ENCODE data around the gene E2F4. TPM values are rescaled to one million over a fixed set of nuclear protein-coding genes. Genes with fewer than 3 reads are reported as not detected.

Gene E2F4
- polyA plus RNA-seq, 1 experiment: 83.2 TPM

DNA sequence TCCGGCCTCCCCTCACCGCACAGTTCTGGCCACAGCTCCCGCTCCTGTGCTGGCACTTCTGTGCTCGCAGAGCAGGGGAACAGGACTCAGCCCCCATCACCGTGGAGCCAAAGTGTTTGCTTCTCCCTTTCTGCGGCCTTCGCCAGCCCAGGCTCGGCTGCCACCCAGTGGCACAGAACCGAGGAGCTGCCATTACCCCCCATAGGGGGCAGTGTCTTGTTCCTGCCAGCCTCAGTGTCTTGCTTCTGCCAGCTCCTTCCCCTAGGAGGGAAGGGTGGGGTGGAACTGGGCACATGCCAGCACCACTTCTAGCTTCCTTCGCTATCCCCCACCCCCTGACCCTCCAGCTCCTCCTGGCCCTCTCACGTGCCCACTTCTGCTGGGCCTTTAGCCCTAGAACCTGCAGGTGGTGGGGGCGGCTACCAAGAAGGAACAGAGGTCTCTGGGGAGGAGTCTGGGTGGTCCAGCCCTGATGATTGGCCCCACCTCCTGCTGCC lies 6.3 kb downstream of the E2F4 start:
- Histone ChIP-seq H3K36me3 (ENCODE audit: control insufficient read depth, insufficient read depth, low read length) (peaks cover 40% of the 10 kb centered on the region), H3K4me3 (ENCODE audit: low read depth, low read length) (no peak overlapping the region), H3K27me3 (ENCODE audit: control insufficient read depth, insufficient read depth, low read length) (no peaks in the 10 kb centered on the region)
- no peak for DNase-seq (ENCODE audit: low read depth)
- POLR2A ChIA-PET: no interaction called here
- TF ChIP-seq, protein P1, sequence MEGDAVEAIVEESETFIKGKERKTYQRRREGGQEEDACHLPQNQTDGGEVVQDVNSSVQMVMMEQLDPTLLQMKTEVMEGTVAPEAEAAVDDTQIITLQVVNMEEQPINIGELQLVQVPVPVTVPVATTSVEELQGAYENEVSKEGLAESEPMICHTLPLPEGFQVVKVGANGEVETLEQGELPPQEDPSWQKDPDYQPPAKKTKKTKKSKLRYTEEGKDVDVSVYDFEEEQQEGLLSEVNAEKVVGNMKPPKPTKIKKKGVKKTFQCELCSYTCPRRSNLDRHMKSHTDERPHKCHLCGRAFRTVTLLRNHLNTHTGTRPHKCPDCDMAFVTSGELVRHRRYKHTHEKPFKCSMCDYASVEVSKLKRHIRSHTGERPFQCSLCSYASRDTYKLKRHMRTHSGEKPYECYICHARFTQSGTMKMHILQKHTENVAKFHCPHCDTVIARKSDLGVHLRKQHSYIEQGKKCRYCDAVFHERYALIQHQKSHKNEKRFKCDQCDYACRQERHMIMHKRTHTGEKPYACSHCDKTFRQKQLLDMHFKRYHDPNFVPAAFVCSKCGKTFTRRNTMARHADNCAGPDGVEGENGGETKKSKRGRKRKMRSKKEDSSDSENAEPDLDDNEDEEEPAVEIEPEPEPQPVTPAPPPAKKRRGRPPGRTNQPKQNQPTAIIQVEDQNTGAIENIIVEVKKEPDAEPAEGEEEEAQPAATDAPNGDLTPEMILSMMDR (IDR thresholded peaks at IDR 0.05; ENCODE audit: insufficient read depth, low read depth, low read length): peak; percentile 71
- CTCF ChIA-PET: interaction anchor here (0.8 to 2.9 kb wide), 14 partner anchors 10 to 244 kb away, joined by 3 to 10 read pairs (median 4); partner anchors contain the start of gene FHOD1

DNA sequence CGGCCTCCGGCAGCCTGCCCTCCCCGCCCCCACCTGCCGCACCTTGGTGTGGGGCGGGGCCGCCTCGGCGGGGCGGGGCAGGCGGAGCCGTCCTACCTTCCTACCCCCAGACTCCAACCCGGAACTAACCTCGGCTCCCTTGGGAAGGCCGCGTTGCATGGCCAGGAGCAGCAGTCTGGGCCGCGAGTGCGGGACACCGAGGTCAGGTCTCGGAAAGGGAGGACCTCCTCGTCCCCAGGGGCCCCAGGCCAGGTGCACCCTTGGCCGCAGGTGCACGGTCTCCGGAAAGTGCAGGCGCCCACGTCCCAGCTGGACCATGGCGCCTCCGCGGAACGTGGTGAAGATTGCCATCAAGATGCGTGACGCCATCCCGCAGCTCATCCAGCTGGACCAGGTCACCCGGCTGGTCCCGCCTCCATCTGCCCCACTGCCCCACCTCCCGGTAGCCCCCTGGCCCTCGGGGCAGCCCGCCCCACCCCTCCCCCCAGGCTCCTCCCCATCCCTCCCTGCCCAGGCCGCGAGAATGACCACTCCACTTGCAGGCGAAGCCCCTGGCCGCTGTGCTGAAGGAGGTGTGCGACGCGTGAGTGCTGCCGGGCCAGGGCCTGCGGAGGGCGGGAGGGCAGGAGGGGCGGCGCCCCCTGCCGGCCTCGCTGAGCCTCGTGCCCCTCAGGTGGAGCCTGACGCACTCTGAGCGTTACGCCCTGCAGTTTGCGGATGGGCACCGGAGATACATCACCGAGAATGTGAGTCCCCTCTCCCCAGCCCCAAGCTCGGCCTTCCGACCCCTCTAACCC lies 7.3 kb downstream of the E2F4 start, which contains the start of gene ELMO3:
Gene ELMO3 (plus strand): TSS at position 121 of the 797 bp plus-strand sequence. CDS start 196 bp downstream, at position 317.
- CTCF ChIA-PET: interaction anchor here (0.5 to 2.9 kb wide), 11 partner anchors 10 to 223 kb away, joined by 3 to 10 read pairs (median 3); no protein-coding TSS in a partner anchor
- Histone ChIP-seq H3K27me3 (ENCODE audit: control insufficient read depth, insufficient read depth, low read length) (no peaks in the 10 kb centered on the region), H3K4me3 (ENCODE audit: low read depth, low read length) (no peak within 1 kb of the TSS), H3K36me3 (ENCODE audit: control insufficient read depth, insufficient read depth, low read length) (peaks cover 44% of the 10 kb centered on the region)
- POLR2A ChIA-PET: no interaction called here
- TF ChIP-seq, protein P1 (IDR thresholded peaks at IDR 0.05; ENCODE audit: insufficient read depth, low read depth, low read length): peak; percentile 33
- DNase-seq (ENCODE audit: low read depth): no peak

DNA sequence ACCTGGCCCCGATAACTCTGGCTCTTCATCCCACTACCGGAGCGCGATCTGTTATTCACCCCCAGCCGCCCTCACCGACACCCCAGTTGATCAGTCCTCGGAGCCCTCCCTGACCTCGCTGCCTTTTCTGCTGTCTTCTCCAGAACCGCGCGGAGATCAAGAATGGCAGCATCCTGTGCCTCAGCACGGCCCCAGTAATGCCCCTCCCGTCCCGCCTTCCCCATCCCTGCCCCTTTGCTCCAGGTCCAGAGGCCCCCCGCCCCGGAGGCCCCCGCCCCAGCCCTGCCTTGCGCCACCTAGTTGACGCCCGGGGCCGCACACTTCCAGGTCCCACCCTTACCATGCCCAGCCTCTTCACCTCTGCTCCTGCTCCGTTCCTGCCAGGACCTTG lies 7.8 kb downstream of the E2F4 start:
- no peaks in the 10 kb centered on the region for H3K27me3 ChIP-seq (ENCODE audit: control insufficient read depth, insufficient read depth, low read length)
- POLR2A ChIA-PET: no interaction called here
- peaks cover 41% of the 10 kb centered on the region for H3K36me3 ChIP-seq (ENCODE audit: control insufficient read depth, insufficient read depth, low read length)
- no peak overlapping the region for H3K4me3 ChIP-seq (ENCODE audit: low read depth, low read length)
- TF ChIP-seq, protein P1 (IDR thresholded peaks at IDR 0.05; ENCODE audit: insufficient read depth, low read depth, low read length): no peak
- no peak for DNase-seq (ENCODE audit: low read depth)
- CTCF ChIA-PET: interaction anchor here (1.0 to 2.7 kb wide), 2 partner anchors 9 to 45 kb away, joined by 3 to 10 read pairs; no protein-coding TSS in a partner anchor

DNA sequence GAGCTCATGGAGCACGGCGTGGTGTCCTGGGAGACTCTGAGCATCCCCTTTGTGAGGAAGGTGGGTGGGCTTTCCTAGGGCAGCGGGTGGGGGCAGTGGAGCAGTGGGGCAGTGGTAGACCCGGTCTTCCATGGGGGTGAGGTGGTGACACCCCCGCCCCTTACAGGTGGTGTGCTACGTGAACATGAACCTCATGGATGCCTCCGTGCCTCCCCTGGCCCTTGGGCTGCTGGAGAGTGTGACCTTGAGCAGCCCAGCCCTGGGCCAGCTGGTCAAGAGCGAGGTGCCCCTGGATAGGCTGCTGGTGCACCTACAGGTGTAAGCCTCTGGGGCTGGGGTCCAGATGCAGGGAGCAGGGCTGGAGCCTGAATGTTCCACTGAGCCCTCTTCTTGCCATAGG lies 8.5 kb downstream of the E2F4 start:
- POLR2A ChIA-PET: no interaction called here
- Histone ChIP-seq H3K4me3 (ENCODE audit: low read depth, low read length) (no peak overlapping the region), H3K36me3 (ENCODE audit: control insufficient read depth, insufficient read depth, low read length) (peaks cover 38% of the 10 kb centered on the region), H3K27me3 (ENCODE audit: control insufficient read depth, insufficient read depth, low read length) (no peaks in the 10 kb centered on the region)
- CTCF ChIA-PET: interaction anchor here (0.7 to 1.0 kb wide), 2 partner anchors 44 to 1108 kb away, joined by 3 read pairs; no protein-coding TSS in a partner anchor
- TF ChIP-seq, protein P1 (IDR thresholded peaks at IDR 0.05; ENCODE audit: insufficient read depth, low read depth, low read length): no peak
- no peak for DNase-seq (ENCODE audit: low read depth)
